Activated naive CD8-positive, alpha-beta T cell (primary cell): ENCODE results near the gene NFU1.
"Not testable (repeated sequence)": the region's sequence is repeated elsewhere in the genome, so short reads cannot be mapped to it uniquely, and the experiment has no call there.

Experiments used
- H3K27ac Mint-ChIP-seq: one replicate; pipeline ENCODE4 v1.8.0; 2021; ENCODE audit warnings: mixed read lengths
- H3K27me3 Mint-ChIP-seq: one replicate; pipeline ENCODE4 v1.8.0; 2021; ENCODE audit warnings: mixed read lengths
- H3K36me3 Mint-ChIP-seq: one replicate; pipeline ENCODE4 v1.8.0; 2021; ENCODE audit warnings: mixed read lengths
- H3K4me1 Mint-ChIP-seq: one replicate; pipeline ENCODE4 v1.8.0; 2021; ENCODE audit warnings: low read depth, mixed read lengths
- H3K4me3 Mint-ChIP-seq: one replicate; pipeline ENCODE4 v1.8.0; 2021; ENCODE audit warnings: mild to moderate bottlenecking, mixed read lengths
- H3K9me3 Mint-ChIP-seq: one replicate; pipeline ENCODE4 v1.8.0; 2021; ENCODE audit warnings: low read depth, mixed read lengths

Gene NFU1

DNA sequence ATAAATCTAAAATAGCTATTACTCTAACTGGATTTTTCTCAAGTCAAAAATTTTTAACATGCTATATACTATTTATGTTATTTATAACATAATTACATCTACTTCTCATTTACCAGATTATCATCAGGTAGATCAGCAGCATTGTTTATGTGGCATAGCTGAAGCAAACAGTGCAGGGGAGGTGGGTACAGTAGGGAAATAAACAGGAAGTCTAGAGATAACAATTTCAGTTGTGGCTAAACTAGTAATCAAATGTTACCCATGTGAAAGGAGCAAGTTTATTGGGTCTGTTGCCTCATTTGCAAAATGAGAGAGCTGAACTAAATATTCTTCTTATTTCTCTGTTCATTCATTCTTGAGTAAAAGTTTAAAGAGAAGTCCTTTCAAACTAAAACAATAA lies 77.9 kb downstream of the NFU1 start:
- Mint-ChIP-seq H3K27me3 (no peaks in the 10 kb centered on the region), H3K9me3 (no peaks in the 10 kb centered on the region), H3K4me3 (no peak overlapping the region), H3K4me1 (no peaks in the 10 kb centered on the region), H3K27ac (no peak overlapping the region), H3K36me3 (peaks cover 14% of the 10 kb centered on the region)

DNA sequence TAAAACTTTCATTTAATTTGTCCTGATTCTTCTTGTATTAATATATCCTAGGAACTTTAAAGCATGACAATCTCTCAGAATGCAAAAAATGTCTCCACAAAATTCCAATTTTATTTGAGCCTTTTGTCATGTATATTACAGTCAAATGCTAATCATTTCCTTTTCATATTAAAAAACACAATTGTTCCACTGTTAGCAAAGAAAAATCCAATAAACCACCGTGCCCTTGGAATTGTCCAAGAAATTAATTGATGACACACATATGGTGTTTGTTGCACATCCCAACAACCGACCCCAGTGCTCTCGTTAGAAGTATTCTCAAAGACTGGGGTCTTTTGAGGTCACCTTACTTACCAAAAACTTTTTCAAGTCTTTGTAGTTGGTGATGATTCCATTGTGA lies 78.3 kb downstream of the NFU1 start:
- no peaks in the 10 kb centered on the region for H3K9me3 Mint-ChIP-seq

DNA sequence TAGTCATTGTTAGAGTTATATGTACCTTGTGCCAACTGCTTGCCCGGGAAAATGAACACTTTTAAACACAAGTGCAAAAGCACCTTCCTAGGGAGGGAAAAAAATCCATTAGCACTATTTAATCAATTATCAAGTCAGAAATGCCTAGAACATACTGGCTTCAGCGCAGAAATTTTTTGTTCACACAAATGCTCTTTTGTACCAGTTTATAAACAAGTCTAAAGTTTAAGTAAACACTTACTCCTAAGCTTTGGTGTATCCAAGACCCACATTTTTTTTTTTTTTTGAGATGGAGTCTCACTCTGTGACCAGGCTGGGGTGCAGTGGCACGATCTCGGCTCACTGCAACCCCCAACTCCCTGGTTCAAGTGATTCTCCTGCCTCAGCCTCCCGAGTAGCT lies 80.8 kb downstream of the NFU1 start:
- no peak overlapping the region for H3K27ac Mint-ChIP-seq
- H3K27me3 Mint-ChIP-seq = no peaks in the 10 kb centered on the region
- H3K4me1 Mint-ChIP-seq = no peaks in the 10 kb centered on the region
- peaks cover 14% of the 10 kb centered on the region for H3K36me3 Mint-ChIP-seq
- H3K4me3 Mint-ChIP-seq = no peak overlapping the region
- H3K9me3 Mint-ChIP-seq = no peaks in the 10 kb centered on the region

More for the DNA sequence above, 78.3 kb downstream of the NFU1 start:
- H3K27me3 Mint-ChIP-seq = no peaks in the 10 kb centered on the region
- no peak overlapping the region for H3K27ac Mint-ChIP-seq
- H3K36me3 Mint-ChIP-seq = peaks cover 14% of the 10 kb centered on the region
- H3K4me1 Mint-ChIP-seq = no peaks in the 10 kb centered on the region
- no peak overlapping the region for H3K4me3 Mint-ChIP-seq

DNA sequence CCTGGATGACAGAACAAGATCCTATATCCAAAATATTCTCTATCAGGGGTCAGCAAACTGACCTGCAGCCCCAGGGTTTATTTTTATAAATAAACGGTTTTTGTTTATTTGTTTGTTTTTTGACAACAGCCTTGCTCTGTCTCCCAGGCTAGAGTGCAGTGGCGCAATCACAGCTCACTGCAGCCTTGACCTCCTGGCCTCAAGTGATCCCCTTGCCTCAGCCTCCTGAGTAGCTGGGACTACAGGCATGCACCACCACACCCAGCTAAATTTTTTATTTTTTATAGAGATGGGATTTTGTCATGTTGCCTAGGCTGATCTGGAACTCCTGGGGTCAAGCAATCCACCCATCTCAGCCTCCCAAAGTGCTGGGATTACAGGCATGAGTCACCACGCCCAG lies 82.3 kb downstream of the NFU1 start:
- H3K36me3 Mint-ChIP-seq = peaks cover 16% of the 10 kb centered on the region
- not testable (repeated sequence) for H3K27ac Mint-ChIP-seq, H3K27me3 Mint-ChIP-seq, H3K4me1 Mint-ChIP-seq, H3K4me3 Mint-ChIP-seq, H3K9me3 Mint-ChIP-seq

DNA sequence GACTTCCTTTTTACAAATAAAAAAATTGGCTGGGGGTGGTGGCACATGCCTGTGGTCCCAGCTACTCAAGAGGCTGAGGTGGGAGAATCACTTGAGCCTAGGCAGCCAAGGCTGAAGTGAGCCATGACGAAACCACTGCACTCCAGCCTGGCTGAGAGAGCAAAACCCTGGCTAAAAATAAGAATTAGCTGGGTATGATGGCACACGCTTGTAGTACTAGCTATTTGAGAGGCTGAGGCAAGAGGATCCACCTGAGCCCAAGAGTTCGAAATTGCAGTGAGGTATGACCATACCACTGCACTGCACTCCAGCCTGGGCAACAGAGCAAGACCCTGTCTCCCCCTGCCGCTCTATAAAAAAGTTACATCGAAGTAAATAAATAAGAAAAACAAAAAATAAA lies 83.9 kb downstream of the NFU1 start:
- H3K27me3 Mint-ChIP-seq = no peaks in the 10 kb centered on the region
- H3K9me3 Mint-ChIP-seq = no peaks in the 10 kb centered on the region
- H3K4me1 Mint-ChIP-seq = no peaks in the 10 kb centered on the region
- no peak overlapping the region for H3K4me3 Mint-ChIP-seq
- H3K36me3 Mint-ChIP-seq = peaks cover 24% of the 10 kb centered on the region
- H3K27ac Mint-ChIP-seq = no peak overlapping the region

DNA sequence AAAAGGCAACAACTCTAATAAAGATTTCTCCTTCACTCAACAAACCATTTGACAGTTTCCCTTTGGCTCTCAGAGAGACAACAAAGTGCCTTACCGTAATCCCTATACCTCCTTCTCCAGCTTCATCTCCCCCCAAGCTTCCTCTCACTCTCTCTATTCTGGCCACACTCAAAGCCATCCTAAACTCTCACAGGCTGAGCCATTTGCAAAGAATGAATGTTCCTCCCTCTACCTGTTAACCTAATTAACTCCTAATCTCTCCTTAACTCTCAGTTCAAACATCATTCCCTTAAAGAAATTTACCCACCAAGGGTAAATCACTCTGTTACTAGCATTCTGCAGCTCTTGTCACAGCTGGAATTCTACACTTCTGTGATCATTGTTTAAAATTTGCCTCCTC lies 88.5 kb downstream of the NFU1 start:
- Mint-ChIP-seq H3K4me3 (no peak overlapping the region), H3K9me3 (no peaks in the 10 kb centered on the region), H3K27ac (no peak overlapping the region), H3K4me1 (peaks cover 2% of the 10 kb centered on the region), H3K27me3 (no peaks in the 10 kb centered on the region), H3K36me3 (peaks cover 16% of the 10 kb centered on the region)
